PC-9 (cell line): ENCODE results near the gene UQCRQ.

Experiments used
- EZH2 ChIP-seq: fragments of 200-600 bp; sonication (generic); IDR thresholded peaks from 2 replicates; pipeline ENCODE4 v1.8.0; 2017; ENCODE audit warnings: antibody characterized with exemption, low read depth
- TF ChIP-seq, protein P1 (sequence below): fragments of 200-600 bp; sonication (generic); conservative IDR thresholded peaks from 2 replicates; pipeline ENCODE4 v1.6.1; 2017; ENCODE audit warnings: mixed run types, antibody characterized with exemption, mild to moderate bottlenecking, moderate library complexity

GRCh38 chr5:132849347-132849746, 17.1 kb upstream of the UQCRQ start:
- TF ChIP-seq, protein P1, sequence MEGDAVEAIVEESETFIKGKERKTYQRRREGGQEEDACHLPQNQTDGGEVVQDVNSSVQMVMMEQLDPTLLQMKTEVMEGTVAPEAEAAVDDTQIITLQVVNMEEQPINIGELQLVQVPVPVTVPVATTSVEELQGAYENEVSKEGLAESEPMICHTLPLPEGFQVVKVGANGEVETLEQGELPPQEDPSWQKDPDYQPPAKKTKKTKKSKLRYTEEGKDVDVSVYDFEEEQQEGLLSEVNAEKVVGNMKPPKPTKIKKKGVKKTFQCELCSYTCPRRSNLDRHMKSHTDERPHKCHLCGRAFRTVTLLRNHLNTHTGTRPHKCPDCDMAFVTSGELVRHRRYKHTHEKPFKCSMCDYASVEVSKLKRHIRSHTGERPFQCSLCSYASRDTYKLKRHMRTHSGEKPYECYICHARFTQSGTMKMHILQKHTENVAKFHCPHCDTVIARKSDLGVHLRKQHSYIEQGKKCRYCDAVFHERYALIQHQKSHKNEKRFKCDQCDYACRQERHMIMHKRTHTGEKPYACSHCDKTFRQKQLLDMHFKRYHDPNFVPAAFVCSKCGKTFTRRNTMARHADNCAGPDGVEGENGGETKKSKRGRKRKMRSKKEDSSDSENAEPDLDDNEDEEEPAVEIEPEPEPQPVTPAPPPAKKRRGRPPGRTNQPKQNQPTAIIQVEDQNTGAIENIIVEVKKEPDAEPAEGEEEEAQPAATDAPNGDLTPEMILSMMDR = no peak
- no peak for TF ChIP-seq EZH2
